H54 (cell line): ENCODE measurements around the gene PALLD.
"Not testable (repeated sequence)": the region's sequence is repeated elsewhere in the genome, so short reads cannot be mapped to it uniquely, and the experiment has no call there.

Experiments used
- DNase-seq: peaks from one replicate; pipeline ENCODE4 v3.0.0; 2011; ENCODE audit warnings: low spot score, mixed read lengths; ENCODE audit not compliant: insufficient read length
- FAIRE-seq: peaks from 3 replicates; lab custom pipeline; 2011; peaks lifted over from hg19 to GRCh38; lab: Jason Lieb, UNC
- POLR2A ChIP-seq: IDR thresholded peaks from 2 replicates; pipeline ENCODE4 v1.6.1; 2011; ENCODE audit warnings: low read depth, mild to moderate bottlenecking, low read length

Gene PALLD

GRCh38 chr4:168717847-168718246, 221.0 kb downstream of the PALLD start:
- no peak for DNase-seq
- no peak for TF ChIP-seq POLR2A
- FAIRE-seq: peak; percentile 27

DNA sequence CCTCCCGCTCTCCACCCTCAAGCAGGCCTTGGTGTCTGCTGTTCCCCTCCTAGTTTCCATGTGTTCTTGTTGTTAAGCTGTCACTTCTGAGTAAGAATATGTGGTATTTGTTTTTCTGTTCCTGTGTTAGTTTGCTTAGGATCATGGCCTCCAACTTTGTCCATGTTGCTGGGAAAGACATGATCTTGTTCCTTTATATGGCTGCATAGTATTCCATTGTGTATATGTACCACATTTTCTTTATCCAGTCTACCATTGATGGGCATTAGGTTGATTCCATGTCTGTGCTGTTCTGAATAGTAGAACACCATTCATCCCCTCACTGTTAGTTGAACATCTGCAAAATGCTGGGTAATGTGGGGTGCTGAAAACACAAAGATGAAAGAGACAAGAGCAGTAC, 222.9 kb downstream of the PALLD start:
- TF ChIP-seq POLR2A: no peak
- DNase-seq (no peak), FAIRE-seq (no peak)

- FAIRE-seq (no peak), DNase-seq (no peak)
- TF ChIP-seq POLR2A: no peak
These were observed 223.6 kb downstream of the PALLD start for GRCh38 chr4:168720396-168720900.

GRCh38 chr4:168722391-168722790, 225.5 kb downstream of the PALLD start:
- DNase-seq (no peak), FAIRE-seq (no peak)
- TF ChIP-seq POLR2A: no peak

GRCh38 chr4:168723020-168723419, 226.2 kb downstream of the PALLD start:
- DNase-seq (no peak), FAIRE-seq (peak; percentile 71)
- no peak for TF ChIP-seq POLR2A

- no peak for TF ChIP-seq POLR2A
- DNase-seq (no peak), FAIRE-seq (no peak)
These were observed 226.7 kb downstream of the PALLD start for GRCh38 chr4:168723569-168723968.

DNA sequence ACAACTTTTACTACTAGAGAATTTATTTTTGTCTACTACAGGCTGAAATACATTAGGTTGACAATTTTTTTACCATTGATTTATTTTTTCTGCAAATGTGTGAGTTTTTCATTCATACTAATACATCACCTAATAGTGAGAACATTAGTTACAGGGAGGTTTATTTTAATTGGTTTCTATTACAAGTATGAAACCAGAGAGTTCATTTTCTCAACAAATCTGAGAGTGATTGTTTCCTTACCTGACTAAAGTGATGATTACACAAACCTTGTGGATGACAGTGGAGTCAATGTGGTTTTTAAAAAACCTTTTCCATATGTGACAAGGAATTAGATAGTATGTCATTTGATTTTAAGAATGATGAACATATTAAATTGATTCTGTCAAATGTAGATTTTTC, 227.4 kb downstream of the PALLD start:
- no peak for DNase-seq
- TF ChIP-seq POLR2A: no peak
- FAIRE-seq: no peak

- FAIRE-seq (no peak), DNase-seq (no peak)
- no peak for TF ChIP-seq POLR2A
These were observed 228.0 kb downstream of the PALLD start for GRCh38 chr4:168724686-168725411.

GRCh38 chr4:168725930-168726329, 229.1 kb downstream of the PALLD start:
- DNase-seq (no peak), FAIRE-seq (no peak)
- no peak for TF ChIP-seq POLR2A

DNA sequence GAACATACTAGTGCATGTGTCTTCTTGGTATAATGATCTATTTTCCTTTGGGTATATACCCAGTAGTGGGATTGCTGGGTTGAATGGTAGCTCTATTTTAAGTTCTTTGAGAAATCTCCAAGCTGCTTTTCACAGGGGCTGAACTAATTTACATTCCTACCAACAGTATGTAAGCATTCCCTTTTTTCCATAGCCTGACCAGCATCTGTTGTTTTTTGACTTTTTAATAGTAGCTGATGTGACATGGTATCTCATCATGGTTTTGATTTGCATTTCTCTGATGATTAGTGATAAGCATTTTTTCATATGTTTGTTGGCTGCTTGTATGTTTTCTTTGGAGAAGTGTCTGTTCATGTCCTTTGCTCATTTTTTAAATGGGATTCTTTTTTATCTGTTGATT, 230.3 kb downstream of the PALLD start:
- FAIRE-seq, DNase-seq: not testable (repeated sequence)

DNA sequence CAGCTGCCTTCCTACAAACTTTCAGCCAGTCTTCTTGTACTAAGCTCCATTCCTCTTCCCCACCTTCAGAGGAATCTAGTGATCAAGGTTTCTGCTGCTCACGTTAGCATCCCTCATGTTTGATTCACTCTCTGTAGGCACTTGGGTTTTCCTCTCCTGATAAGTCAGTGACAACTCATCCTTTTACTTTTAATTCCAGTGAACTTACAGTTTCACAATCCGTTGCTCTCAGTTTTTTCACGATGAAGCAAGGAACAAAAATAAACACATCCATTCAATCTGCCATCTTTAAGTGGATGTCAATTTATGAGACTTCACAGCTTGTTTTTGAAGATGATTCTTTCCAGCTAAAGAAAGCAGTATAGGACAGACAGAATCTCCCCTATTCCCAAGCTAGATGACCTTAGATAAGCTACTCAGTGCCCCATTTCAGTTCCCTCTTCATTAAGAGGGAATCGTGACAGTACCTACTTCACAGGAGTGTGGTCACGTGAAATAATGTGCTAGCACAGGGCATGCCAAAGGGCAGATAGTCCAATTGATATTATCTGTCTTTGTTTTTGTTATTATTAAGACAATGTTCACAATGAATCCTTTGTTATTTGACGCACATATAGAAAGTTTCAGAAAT, 234.3 kb downstream of the PALLD start:
- no peak for TF ChIP-seq POLR2A
- DNase-seq: no peak
- FAIRE-seq: no peak

- FAIRE-seq (no peak), DNase-seq (no peak)
- TF ChIP-seq POLR2A: no peak
These were observed 235.0 kb downstream of the PALLD start for GRCh38 chr4:168731706-168732414.

DNA sequence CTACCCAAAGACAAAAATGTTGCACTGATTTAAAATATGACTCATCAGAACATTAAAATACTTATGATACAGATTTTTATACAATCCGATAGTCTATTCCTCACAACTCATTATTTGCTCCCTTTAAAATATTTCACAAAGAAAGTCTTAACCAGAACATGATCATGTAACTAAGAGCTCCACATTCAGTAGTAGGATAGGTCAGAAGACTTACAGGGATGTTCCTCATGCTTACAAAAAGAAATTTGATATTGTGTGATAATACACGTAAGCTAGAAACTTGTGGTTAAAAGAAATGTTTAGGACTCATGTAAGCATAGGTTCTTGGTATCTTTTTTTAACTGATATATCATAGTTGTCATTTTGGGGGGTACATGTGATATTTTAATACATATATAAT, 235.9 kb downstream of the PALLD start:
- no peak for TF ChIP-seq POLR2A
- FAIRE-seq: no peak
- no peak for DNase-seq
